ENCODE results near the gene FANCE.

The FANCE gene, protein sequence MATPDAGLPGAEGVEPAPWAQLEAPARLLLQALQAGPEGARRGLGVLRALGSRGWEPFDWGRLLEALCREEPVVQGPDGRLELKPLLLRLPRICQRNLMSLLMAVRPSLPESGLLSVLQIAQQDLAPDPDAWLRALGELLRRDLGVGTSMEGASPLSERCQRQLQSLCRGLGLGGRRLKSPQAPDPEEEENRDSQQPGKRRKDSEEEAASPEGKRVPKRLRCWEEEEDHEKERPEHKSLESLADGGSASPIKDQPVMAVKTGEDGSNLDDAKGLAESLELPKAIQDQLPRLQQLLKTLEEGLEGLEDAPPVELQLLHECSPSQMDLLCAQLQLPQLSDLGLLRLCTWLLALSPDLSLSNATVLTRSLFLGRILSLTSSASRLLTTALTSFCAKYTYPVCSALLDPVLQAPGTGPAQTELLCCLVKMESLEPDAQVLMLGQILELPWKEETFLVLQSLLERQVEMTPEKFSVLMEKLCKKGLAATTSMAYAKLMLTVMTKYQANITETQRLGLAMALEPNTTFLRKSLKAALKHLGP

DNA sequence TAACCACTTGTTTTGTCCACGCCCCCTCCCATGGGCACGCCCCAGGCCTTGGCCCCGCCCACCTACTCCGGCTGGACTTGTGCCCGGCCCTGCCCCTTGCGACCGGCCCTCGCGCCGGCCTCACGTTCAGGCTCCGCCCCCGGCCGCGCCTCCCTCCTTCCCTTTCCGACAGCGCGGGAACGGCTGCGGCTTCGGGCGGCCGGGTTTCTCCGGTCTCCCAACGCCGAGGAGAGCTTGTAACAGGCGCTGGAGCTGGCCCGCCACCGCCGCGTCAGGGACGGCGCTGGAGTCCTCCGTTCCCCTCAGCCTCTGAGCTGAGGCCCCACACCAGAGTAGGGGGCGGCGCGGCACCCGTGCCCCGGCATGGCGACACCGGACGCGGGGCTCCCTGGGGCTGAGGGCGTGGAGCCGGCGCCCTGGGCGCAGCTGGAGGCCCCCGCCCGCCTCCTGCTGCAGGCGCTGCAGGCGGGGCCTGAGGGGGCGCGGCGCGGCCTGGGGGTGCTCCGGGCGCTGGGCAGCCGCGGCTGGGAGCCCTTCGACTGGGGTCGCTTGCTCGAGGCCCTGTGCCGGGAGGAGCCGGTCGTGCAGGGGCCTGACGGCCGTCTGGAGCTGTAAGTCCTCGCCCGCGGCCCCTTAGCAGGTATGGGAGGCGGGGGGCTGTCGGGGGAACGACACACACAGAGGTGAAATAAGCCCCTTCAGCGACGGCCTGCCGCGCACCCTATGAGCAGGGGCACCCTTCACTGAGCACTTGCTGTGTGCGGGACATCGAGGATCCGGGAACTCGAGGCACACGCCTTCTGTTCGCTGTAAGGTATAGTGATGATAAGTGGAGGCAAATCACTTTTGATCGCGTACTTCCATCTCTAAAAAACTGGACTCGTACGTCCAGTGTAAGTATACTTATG is at the start of gene FANCE:
FANCE (plus strand) TSS at position 156 of the 908 bp plus-strand sequence; CDS start at position 364, 208 bp downstream.
- in situ Hi-C loops (cut with MboI; ENCODE audit: low sequenced_read_pairs), result loop anchor here (5.0 kb wide), 1 partner anchor 105 kb away; no protein-coding TSS in a partner anchor

DNA sequence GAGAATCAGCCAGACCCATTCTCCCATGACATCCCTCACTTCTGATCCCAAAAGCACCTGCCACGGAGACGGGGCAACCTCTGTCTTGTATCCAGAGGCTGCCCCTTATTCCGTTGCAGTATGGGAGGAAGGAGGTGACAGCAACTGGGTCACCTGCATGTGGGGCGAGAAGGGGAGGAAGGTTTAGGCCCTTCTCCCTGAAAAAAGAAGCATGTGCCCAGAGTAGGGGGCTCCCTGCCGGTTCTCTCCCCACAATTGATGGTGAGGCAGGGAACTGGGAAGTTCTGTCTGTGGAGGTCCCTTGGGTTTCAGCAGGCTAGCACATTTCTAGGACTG is 49.3 kb upstream of the FANCE start:
- in situ Hi-C loops (cut with MboI; ENCODE audit: low sequenced_read_pairs), result no loop called here

DNA sequence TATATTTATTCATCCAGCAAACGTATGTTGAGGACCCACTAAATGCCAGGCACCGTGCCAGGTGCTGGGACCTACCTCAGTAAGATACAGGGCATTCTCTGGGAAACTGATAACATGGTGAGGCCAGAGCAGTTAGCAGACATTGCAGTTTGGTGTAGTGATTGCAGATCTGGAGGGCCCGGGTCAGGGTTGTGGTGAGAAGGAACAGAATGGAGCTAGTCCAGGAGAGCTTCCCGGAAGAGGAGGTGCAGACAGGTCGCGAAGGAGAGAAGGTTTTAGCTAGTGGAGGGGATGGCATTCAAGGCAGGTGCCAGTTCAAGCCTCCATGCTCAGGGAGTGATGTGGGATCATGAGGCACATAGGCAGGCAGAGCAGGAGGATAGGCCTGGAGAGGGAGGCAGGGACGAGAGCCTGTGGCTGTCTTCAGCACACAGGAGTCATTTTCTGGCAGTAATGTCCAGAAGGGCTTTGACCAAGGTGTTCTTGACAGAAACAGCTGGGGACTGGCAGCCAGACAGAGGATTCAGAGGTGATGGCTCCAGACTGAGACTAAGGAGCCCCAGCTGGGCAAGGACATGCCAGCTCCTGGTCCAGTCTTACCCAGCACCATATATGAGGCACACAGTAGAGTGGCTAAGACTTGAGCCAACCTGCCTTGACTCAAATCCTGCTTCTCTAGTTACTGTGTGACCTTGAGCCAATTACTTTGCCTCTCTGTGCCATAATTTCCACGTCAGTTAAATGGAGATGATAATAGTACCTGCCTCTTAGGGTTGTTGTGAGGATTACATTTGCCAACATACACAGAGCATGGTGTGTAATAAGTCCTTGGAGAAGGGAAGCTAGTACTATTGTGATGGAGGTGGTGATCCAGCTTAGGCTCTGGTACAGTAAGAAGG is 48.3 kb upstream of the FANCE start:
- in situ Hi-C loops (cut with MboI; ENCODE audit: low sequenced_read_pairs), result no loop called here

DNA sequence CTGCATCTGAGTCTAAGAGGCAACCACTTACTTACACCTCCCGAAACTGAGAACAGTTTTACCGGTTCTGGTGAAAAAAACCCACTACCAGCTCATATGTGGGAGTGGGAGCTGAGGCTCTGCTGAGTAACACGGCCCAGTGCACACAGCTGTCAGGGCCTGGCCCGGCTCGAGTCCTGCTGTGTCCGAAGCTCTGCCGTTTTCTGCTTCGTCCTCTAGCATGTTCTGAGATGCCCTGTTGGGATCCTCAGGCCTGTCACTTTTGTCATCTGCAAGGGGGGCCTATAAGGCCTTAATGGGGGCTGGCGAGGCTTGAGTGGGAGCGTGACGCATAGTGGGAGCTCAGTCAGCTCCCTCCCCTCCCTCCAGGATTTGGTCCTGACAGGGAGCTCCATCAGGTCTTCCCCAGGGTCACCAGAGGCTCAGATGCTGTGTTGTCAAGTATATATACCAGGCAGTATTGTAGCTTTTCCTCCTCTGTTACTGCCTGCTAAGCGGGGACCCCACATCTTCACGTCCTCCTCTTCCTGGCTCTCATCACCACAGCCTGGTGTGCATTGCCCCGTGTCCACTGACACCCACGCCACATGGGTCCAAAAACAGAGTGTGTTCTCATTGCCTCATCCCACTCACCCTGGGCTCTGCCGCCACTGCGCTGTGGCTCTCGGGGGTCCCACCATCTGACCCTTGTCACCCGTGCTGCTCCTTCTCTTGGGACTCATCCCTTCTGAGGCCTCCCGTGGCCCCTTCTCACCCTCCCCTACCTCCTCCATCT is 45.2 kb upstream of the FANCE start:
- in situ Hi-C loops (cut with MboI; ENCODE audit: low sequenced_read_pairs), result no loop called here

DNA sequence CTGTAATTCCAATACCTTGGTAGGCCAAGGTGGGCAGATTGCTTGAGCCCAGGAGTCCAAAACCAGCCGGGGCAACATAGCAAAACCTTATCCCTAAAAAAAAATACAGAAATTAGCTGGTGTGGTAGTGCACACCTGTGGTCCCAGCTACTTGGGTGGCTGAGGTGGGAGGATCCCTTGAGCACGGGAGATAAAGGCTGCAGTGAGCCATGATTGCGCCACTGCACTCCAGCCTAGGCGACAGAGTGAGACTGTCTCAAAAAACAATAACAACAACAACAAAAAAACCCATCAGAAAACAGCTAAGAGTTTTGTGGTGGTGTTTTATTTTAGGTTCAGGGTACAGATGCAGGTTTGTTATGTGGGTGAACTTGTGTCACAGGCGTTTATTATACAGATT is 42.9 kb upstream of the FANCE start:
- in situ Hi-C loops (cut with MboI; ENCODE audit: low sequenced_read_pairs), result no loop called here

DNA sequence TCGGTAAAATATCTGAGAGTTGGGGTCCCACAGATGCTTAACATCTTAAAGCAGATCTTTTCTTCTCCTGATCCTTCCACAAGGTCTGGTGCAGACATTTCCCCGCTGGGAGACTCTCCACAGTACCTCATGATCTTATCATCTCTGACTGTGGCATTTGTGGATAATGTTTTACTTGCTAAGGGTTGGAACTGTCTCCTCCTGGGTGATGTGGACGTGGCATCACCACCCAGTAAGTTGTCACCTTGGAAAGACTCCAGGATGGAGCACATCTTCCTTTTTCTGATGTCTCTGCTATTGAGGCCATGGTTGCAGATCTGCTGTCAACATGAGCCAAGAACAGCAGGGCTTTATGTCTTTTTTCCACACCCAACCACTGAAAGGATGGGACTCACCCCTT is 42.0 kb upstream of the FANCE start:
- in situ Hi-C loops (cut with MboI; ENCODE audit: low sequenced_read_pairs), result no loop called here

DNA sequence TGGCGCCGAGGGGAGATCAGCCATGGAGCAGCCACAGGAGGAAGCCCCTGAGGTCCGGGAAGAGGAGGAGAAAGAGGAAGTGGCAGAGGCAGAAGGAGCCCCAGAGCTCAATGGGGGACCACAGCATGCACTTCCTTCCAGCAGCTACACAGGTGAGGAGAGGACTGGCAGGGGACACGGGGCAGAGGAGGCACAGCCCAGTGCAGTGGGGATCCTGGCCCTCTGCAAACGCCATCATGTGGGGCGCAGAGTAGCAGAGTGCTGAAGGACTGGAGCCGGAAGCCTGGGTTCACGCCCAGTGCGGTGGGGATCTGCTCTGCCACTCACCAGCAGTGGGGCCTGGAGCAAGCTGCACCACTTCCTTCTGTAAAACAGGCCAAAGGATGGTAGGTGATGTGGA is 41.1 kb upstream of the FANCE start:
- in situ Hi-C loops (cut with MboI; ENCODE audit: low sequenced_read_pairs), result no loop called here

DNA sequence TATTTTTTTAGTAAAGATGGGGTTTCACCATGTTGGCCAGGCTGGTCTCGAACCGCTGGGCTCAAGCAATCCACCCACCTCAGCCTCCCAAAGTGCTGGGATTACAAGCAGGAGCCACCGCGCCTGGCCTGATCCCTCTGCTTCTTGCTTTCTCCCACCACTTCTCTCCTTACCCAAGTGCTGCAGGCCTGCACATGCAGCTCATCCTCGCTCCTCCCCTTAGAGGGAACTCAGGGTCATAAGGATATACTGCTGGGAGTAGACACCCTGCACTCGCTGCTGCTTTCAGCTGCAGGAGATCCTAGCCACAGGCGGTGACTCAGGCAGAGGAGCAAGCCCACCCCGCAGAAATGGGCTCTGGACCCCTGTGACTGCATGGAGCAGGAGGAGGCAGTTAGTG is 40.0 kb upstream of the FANCE start:
- in situ Hi-C loops (cut with MboI; ENCODE audit: low sequenced_read_pairs), result no loop called here

DNA sequence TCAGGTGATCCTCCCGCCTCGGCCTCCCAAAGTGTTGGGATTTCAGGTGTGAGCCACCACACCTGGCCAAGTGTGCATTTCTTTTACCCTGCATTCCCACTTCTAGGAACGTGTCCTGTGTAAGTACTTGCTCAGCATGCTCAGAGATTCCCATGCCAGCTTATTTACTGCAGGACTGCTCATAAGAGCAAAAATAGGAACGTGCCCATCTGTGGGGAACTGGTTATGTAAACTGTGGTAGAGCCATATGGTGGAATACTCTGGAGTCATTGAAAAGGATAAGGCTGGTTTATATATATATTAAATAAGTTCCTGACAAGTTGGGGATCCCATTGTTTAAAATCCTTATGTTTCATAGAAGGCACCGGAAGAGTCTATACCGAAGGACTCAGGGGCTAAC is 38.2 kb upstream of the FANCE start:
- in situ Hi-C loops (cut with MboI; ENCODE audit: low sequenced_read_pairs), result no loop called here

DNA sequence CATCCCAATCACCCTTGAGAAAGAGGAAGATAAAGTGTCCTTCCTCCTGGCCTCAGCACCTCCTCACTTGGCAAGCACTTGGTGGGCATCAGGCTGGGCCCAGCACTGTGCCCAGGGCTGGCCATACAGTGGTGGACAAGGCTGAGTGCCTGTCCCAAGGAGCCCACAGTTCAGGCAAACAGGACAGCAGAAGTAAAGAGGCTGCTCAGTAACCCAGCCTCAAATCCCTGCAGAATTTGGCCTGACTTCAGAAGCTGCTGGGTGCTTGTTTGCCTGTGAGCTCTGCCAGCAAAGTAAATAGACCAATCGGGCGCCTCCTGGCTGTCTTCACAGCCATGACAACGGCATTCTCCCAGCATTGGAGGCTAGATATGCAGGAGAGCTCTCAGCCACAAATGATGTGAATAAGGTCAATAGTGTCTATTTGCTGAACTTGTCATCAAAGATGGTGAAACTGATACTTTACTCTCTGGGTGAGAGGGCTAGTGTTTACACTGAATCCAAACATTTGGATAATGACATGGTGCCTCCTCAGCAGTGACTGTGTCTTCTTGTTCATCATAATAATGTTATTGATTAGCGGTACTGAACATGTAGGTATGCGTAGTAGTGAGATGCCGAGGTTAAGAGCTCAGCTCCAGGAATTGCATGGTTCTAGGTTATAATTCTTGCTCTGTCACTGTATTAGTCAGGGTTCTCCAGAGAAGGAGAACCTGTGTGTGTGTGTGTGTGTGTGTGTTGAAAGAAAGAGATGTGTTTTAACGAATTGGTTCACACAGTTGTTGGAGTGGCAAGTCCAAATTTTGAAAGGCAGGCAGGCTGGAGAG is 36.9 kb upstream of the FANCE start:
- in situ Hi-C loops (cut with MboI; ENCODE audit: low sequenced_read_pairs), result no loop called here

DNA sequence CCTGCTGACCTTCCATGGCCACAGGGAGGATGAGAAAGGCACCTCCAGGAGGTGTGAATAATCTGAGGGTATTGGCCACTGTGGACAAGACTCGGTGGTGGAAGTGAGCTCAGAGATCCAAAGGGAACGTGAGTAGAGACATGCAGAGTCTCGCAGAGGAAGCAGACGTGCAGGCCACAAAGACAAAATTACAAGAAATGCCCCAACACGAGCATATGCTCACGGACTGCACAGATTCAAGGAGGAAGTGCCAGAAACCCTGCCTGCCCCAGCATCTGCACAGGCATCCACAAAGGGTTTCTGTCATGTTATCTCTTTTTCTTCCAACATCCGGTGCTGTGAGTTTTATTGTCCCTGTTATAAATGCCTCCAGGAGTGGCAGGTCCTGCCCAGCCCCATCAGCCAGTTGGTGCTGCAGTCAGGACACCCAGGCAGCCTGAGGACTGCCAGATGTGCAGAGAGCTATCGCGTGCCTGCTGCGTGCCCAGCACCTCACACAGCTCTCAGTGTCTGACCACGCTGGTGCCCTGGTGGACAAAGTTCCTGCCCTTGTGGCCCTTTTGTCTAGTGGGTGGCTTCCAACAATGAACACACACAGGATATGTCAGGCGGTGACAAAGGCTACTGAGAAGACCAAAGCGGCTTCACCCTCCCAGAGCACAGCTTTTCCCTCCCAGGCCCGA is 34.0 kb upstream of the FANCE start:
- in situ Hi-C loops (cut with MboI; ENCODE audit: low sequenced_read_pairs), result no loop called here

DNA sequence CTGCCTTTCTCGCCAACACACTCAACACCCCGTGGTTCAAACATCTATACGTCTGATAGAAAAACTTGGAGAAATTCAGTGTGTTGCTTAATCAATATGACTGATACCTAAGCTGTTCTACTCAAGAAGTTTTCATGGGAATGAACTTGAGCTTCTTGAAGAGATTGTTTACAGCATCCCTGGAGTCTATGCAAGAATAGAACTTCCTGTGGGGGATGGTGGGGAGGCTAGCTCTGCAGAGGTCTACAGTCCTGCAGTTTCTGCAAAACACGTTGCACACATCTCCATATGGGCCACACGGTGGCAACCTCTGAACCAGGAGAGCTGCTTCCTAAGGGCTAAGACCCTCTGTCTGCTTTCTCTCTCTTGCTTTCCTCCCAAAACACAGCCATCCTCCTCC is 32.7 kb upstream of the FANCE start:
- in situ Hi-C loops (cut with MboI; ENCODE audit: low sequenced_read_pairs), result no loop called here

DNA sequence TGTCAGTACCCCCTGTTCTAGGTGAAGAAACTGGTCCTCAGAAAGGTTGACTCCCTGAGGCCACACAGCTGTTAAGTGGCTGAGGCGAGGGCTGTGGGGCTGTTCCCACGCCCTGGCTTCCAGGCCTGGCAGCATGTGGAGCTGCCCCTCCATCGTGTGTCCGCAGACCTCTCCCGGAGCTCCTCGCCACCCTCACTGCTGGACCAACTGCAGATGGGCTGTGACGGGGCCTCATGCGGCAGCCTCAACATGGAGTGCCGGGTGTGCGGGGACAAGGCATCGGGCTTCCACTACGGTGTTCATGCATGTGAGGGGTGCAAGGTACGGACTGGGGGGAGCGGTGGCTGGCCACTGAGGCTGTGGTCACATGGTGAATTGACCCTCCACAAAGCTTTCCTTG is 32.2 kb upstream of the FANCE start:
- in situ Hi-C loops (cut with MboI; ENCODE audit: low sequenced_read_pairs), result no loop called here

DNA sequence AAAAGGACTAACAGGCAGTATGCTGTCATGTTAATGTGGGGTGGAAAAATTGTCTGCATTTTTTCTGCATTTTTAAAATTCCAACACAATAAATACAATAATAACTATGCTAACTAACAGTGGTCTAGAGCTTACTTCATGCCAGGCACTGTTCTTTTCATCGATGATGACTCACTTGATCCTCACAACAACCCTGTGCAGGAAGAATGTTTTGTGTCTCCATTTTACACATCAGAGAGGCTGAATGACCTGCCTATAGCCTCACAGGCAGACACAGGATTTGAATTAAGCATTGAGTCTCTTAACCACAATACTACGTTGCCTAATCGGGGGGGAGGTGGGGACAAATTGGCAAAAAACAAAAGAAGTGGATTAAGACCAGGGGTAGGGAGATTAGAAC is 26.9 kb upstream of the FANCE start:
- in situ Hi-C loops (cut with MboI; ENCODE audit: low sequenced_read_pairs), result no loop called here

DNA sequence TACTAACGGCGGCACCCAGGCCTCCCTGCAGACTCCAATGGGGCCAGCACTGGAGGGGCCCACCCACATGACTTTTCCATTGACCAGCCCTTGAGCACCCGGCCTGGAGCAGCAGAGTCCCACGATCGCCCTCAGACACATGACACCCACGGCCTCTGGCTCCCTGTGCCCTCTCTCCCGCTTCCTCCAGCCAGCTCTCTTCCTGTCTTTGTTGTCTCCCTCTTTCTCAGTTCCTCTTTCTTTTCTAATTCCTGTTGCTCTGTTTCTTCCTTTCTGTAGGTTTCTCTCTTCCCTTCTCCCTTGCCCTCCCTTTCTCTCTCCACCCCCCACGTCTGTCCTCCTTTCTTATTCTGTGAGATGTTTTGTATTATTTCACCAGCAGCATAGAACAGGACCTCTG is 26.1 kb upstream of the FANCE start:
- in situ Hi-C loops (cut with MboI; ENCODE audit: low sequenced_read_pairs), result no loop called here

DNA sequence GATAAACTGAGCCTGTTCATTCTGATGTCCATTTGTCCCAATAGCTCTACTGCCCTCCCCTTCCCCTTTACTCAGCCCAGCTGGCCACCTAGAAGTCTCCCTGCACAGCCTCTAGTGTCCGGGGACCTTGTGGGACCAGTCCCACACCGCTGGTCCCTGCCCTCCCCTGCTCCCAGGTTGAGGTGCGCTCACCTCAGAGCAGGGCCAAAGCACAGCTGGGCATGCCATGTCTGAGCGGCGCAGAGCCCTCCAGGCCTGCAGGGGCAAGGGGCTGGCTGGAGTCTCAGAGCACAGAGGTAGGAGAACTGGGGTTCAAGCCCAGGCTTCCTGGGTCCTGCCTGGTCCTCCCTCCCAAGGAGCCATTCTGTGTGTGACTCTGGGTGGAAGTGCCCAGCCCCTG is 24.7 kb upstream of the FANCE start:
- in situ Hi-C loops (cut with MboI; ENCODE audit: low sequenced_read_pairs), result no loop called here

DNA sequence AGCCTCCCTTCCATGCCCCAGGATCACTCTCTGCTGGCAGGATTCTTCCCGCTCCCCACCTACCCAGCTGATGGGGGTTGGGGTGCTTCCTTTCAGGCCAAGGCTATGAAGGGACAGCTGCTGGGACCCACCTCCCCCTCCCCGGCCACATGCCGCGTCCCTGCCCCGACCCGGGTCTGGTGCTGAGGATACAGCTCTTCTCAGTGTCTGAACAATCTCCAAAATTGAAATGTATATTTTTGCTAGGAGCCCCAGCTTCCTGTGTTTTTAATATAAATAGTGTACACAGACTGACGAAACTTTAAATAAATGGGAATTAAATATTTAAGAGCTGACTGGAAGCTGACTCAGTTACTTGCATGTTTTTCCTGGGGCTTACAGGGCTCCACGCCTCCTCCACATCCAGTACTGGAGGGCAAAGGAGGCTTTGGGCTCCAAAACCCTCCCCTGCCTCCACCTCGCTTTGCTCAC is 24.3 kb upstream of the FANCE start:
- in situ Hi-C loops (cut with MboI; ENCODE audit: low sequenced_read_pairs), result no loop called here

DNA sequence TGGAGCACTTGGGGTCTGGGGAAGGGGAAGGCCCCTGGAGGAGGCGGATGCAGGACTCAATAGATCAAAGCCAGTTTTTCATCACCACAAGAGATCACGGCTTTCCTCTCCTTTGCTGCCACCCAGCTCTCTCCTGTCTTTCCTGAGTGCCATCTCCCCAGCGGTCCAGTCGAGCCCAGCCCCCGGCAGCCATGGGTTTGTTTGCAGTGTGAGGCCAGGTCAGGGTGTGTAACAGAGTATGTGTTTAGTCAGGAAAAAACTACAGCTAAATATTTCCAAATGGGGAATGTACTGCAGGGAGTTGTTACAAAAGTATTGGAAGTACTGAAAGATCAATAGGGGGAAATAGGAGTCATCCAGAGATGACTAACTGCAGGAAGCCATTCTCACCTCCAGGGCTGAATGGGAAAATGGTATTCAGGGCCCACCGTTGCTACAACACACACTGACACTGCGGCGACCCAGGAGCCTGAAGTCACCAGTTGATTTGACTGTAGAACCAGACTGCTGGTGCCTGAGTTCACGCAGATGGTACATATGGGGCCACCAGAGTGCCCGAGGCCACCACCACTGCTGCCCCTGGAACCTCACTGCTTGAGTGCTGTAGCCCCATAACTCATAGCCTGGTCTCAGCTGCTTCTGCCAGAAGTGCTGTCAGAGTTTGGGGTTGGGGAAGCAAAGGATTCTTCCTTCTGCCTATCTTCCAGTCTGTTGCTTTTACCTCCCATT is 23.6 kb upstream of the FANCE start:
- in situ Hi-C loops (cut with MboI; ENCODE audit: low sequenced_read_pairs), result no loop called here
